HuH-7.5 (cell line): Measurements from ENCODE around the gene BTF3L4.

Source experiments
- DNase-seq: peaks from one replicate; pipeline ENCODE4 v3.0.0; 2011; ENCODE audit warnings: low spot score

The BTF3L4 gene

GRCh38 chr1:52123622-52124021 is 67.5 kb downstream of the BTF3L4 start:
- DNase-seq = no peak

GRCh38 chr1:52125736-52126359 is 69.8 kb downstream of the BTF3L4 start:
- no peak for DNase-seq

- DNase-seq = no peak
Observed at GRCh38 chr1:52127181-52128180, 71.4 kb downstream of the BTF3L4 start.

DNA sequence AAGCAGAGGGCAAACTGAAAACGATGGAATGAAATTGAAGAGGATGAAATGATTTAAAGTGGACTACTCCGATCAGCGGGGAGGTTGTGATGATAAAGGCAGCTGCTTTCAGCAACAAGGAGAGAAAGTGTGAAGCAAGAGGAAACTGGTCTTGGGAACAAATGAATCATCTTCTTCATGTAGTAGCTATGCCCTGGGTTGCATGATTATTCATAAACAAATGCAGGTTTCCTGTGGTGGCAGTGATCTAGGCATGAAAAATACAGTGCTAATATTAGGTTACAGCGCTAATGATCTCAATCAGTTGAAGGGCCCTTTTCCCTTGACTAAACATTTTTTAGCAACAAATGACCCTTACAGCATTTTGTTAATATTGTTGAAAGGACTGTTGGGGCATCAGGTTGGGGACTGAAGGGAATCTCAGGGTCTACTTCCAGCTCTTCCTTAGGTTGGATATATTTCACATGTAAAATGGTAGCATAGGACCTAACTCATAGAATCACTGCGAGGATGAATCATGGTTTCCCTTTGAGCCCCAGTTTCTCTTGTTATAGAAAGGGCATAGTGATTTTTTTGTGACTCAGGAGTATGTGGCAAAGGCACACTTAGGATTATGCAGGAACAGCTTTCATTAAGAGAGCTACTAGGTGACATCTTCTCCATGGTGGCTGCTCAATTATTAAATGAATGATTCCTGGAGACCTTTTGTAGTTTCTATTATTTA is 83.9 kb downstream of the BTF3L4 start:
- no peak for DNase-seq
